Pancreas (tissue), 10 donors: Measurements from ENCODE around the gene CDC7. TPM values are rescaled to one million over a fixed set of nuclear protein-coding genes. Genes with fewer than 3 reads are reported as not detected.
A peak's percentile ranks its signal among the peaks of the same experiment; 100 is the strongest.

Experiments
- ATAC-seq, 4 donors: fragments of 200-7000 bp; cut with Tn5 transposase; one replicate each; pipeline versions ENCODE4 v1.8.0 to v1.9.1; 2020; ENCODE audit warnings: mild to moderate bottlenecking in 4 of 4, moderate library complexity in 4 of 4
- DNase-seq, 6 donors: peaks; one replicate each; pipeline ENCODE4 v3.0.0-alpha.2; 2020
- FAIRE-seq: peaks from 2 replicates; lab custom pipeline; 2012; peaks lifted over from hg19 to GRCh38; lab: Jason Lieb, UNC
- H3K27ac ChIP-seq, 4 donors: fragments of 200-600 bp; sonication (generic); 1 replicate in 3 of 4; 2 replicates in 1 of 4; pipeline versions ENCODE4 v1.5.0 to v1.8.0; 2020
- H3K27me3 ChIP-seq, 4 donors: fragments of 200-600 bp; one replicate each; pipeline ENCODE4 v1.8.0; 2021
- H3K36me3 ChIP-seq, 3 donors: fragments of 200-600 bp; sonication (generic) in 1 of 3; one replicate each; pipeline versions ENCODE4 v1.5.0 to v1.8.0; 2020 to 2021
- H3K4me1 ChIP-seq, 3 donors: fragments of 200-600 bp; one replicate each; pipeline ENCODE4 v1.8.0; 2021
- H3K4me3 ChIP-seq, 4 donors: fragments of 200-600 bp; sonication (generic) in 2 of 4; one replicate each; pipeline versions ENCODE4 v1.5.0 to v1.8.0; 2020 to 2021
- H3K9me3 ChIP-seq, 4 donors: fragments of 200-600 bp; one replicate each; pipeline ENCODE4 v1.8.0; 2021
- WGBS, 2 donors: extraction: QIAGEN DNeasy Blood & Tissue Kit; methylation state at CpG; one replicate each; pipeline ENCODE4 v1.1.7; 2013; 5-methylcytosine and 5-hydroxymethylcytosine counted together
- intact Hi-C, 3 donors: fragments of 100-400 bp; cut with DNase I; formaldehyde crosslinking; loops; one replicate each; pipeline versions ENCODE4 v1.11.1 to v1.14.2; 2022
- polyA plus RNA-seq, 2 donors: library from polyadenylated mRNA; stranded (reverse); fragments of 200-250 nt; gene quantifications; one replicate each; pipeline ENCODE4 v1.2.3, GENCODE V29; 2013
- total RNA-seq, 6 donors: library from RNA; stranded (reverse); fragmentation: NEBNext Ultra II Directional in 4 of 6; extraction: Animal tissue kit (Norgen Biotek cat#: 25700) in 4 of 6; gene quantifications; one replicate each; pipeline versions ENCODE4 v1.2.1 to v1.2.4, GENCODE V29; 2021 to 2023
- TF ChIP-seq, protein P1 (sequence below), 4 donors: fragments of 200-600 bp; sonication (generic) in 3 of 4; IDR thresholded peaks; one replicate each; pipeline versions ENCODE4 v1.5.0 to v1.8.0; 2021; ENCODE audit warnings: antibody characterized with exemption in 4 of 4
- donor health status: healthy with polysubstance abuse.
- donor health status: DM: no; HTN: no; CAD: no; lungs with moderate emphysema.
- donor health status: DM: no; HTN: no; CAD: no.
- donor health status: control.
- donor health status: control.
- donor health status: Bipolar disorder and iron deficiency.
- donor health status: DM: yes; HTN: yes; CAD: no.
- donor health status: DM: no; HTN: no; CAD: no.
- donor health status: DM: no; HTN: no; CAD: no.
- donor health status: DM: yes; HTN: yes; CAD: no.

Gene CDC7
- total and polyA plus RNA-seq, 8 donors = 0.56 to 2.4 (median 0.92) TPM

DNA sequence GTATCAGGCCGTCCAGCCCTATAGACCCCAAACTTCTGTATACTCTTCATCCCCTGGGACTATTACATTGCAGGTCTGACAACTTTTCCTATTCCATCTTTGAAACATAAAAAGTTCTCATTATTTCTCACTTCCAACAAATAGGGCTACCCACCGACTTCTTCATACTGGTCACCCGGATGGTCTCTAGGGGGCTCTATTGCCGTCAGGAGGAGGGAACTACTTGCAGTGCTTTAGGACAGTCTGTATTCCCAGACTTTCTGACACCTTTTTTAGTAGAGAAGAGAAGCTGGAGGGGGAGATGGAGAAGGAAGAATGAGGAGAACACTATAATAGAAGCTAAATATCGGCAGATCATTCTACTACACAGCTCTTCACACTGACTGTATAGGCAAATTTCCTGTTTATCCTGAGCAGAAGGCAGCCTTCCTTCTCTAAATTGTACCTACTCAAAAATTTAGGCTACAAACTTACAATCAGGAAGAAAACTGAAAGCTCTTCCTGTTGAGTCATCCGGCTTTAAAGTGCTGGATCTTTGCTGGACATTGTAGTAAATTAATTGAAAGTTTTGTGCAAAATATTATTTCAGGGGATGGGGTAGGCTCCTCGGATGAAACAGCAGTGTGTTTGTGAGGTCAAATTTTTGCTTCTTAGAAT is 54.6 kb downstream of the CDC7 start:
- no peak for DNase-seq
- FAIRE-seq = no peak
- H3K4me1 ChIP-seq = no peaks in the 10 kb centered on the region
- no peak for ATAC-seq
- no peak overlapping the region for H3K27ac ChIP-seq
- H3K9me3 ChIP-seq = no peaks in the 10 kb centered on the region
- intact Hi-C loops = no loop called here
- H3K4me3 ChIP-seq = no peak overlapping the region
- no peaks in the 10 kb centered on the region for H3K27me3 ChIP-seq
- H3K36me3 ChIP-seq = no peaks in the 10 kb centered on the region
- WGBS, 2 donors = 59 to 73% methylated on average over 7 of the region's 7 CpGs
- TF ChIP-seq, protein P1, sequence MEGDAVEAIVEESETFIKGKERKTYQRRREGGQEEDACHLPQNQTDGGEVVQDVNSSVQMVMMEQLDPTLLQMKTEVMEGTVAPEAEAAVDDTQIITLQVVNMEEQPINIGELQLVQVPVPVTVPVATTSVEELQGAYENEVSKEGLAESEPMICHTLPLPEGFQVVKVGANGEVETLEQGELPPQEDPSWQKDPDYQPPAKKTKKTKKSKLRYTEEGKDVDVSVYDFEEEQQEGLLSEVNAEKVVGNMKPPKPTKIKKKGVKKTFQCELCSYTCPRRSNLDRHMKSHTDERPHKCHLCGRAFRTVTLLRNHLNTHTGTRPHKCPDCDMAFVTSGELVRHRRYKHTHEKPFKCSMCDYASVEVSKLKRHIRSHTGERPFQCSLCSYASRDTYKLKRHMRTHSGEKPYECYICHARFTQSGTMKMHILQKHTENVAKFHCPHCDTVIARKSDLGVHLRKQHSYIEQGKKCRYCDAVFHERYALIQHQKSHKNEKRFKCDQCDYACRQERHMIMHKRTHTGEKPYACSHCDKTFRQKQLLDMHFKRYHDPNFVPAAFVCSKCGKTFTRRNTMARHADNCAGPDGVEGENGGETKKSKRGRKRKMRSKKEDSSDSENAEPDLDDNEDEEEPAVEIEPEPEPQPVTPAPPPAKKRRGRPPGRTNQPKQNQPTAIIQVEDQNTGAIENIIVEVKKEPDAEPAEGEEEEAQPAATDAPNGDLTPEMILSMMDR (IDR thresholded peaks at IDR 0.05) = no peak

DNA sequence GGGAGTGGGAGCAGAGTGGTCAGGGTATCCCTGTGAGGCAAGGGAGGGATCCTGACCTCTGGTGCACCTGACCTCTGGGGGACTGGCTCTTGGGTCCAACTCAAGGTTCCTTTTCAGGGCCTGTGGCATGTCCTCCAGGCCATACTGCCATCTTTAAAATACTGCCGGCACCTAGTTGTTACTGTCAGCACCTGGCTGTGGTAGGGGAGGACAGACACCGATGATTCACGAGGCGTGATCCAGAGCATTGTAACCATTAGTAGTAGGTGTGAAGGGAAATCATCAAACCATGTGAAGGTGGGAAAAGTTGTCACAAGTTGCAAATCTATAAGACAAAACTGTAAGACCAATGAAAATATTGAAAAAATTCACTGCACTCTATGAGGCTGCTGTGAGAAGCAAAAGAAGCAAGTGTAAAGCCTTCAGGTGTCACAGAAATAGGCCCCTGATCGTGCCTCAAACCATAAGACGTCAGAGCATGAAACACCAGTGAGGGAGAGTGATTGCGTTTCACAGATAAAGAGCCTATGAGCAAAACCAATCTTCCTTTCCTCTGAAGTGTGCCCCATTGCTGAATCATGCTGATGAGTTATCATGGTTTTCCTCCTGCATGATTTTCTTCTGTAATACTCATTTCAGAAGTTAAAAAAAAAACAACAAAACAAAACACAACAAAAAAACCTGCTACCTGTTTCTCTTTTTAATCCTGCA is 55.3 kb downstream of the CDC7 start:
- TF ChIP-seq, protein P1 (IDR thresholded peaks at IDR 0.05) = no peak
- no peak for FAIRE-seq
- H3K4me3 ChIP-seq = no peak overlapping the region
- H3K9me3 ChIP-seq = no peaks in the 10 kb centered on the region
- WGBS, 2 donors = 68 to 72% methylated on average over 7 of the region's 7 CpGs
- no peaks in the 10 kb centered on the region for H3K36me3 ChIP-seq
- peak in 1 of 4 donors; percentile 20 for ATAC-seq
- DNase-seq = no peak
- no peaks in the 10 kb centered on the region for H3K27me3 ChIP-seq
- H3K4me1 ChIP-seq = no peaks in the 10 kb centered on the region
- H3K27ac ChIP-seq = no peak overlapping the region
- intact Hi-C loops = no loop called here

DNA sequence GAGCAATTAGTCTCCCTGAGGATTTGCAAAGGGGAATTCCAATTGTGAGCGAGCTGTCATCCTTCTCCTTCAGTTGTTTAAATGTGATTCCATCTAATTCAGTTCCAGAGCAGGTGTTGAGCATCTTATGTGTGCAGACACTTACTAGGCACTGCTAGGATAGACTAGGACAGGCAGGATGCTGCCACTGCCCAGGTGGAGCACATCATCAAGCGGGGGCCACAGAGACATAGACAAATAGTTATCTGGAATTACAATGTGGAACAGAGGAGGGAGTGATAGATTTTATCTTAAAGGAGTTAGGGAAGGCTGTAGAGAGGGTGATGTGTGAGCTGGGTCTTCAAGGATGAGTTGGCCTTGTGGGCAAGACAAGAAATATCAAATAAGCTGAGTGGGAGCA is 55.9 kb downstream of the CDC7 start:
- WGBS, 2 donors = 91 to 95% methylated on average over 2 of the region's 2 CpGs
- H3K4me1 ChIP-seq = no peaks in the 10 kb centered on the region
- no peaks in the 10 kb centered on the region for H3K27me3 ChIP-seq
- H3K9me3 ChIP-seq = no peaks in the 10 kb centered on the region
- TF ChIP-seq, protein P1 (IDR thresholded peaks at IDR 0.05) = no peak
- no peak overlapping the region for H3K4me3 ChIP-seq
- FAIRE-seq = no peak
- intact Hi-C loops = no loop called here
- DNase-seq = no peak
- H3K36me3 ChIP-seq = no peaks in the 10 kb centered on the region
- no peak overlapping the region for H3K27ac ChIP-seq
- ATAC-seq = no peak

DNA sequence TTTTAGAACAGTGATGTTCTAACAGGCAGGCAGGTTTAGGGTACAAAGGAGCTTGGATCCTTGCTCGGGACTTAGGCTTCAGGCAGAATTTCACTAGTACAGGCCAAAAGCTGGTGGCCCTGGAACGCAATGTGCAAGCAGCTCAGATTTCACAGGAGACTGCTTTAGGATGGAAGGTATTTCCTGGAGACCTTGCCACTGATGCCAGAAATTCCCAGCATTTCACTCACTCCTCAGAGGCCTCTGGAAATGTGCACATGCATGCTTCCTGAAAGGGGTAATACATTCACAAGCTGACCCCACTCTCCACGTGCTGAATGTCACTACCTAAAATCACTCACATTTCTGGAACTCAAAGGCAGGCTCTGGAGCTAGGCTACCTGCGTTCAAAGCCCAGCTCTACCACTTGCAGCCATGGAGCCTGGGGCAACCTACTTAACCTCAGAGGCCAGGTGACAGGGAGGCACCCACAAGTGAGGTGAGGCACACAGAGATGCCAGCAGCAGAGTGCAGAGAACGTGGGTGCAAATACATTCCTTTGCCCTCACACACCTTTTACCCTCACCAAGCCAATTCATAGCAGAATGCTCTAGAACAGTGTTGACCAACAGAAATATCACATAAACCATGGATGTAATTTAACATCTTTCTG is 56.5 kb downstream of the CDC7 start:
- Histone ChIP-seq H3K27ac (no peak overlapping the region), H3K9me3 (no peaks in the 10 kb centered on the region), H3K36me3 (no peaks in the 10 kb centered on the region), H3K4me1 (no peaks in the 10 kb centered on the region), H3K27me3 (no peaks in the 10 kb centered on the region), H3K4me3 (no peak overlapping the region)
- WGBS, 2 donors = 68 to 78% methylated on average over 5 of the region's 5 CpGs
- FAIRE-seq (no peak), DNase-seq (no peak), ATAC-seq (no peak)
- intact Hi-C loops = no loop called here
- TF ChIP-seq, protein P1 (IDR thresholded peaks at IDR 0.05) = no peak
